GM15510 (cell line): ENCODE results near the gene MSANTD2.

Experiments
- POLR2A ChIP-seq: IDR thresholded peaks from 3 replicates; pipeline ENCODE4 v1.6.1; 2011; ENCODE audit warnings: borderline replicate concordance; ENCODE audit not compliant: insufficient read length; ENCODE audit errors: extremely low read depth

Gene MSANTD2

DNA sequence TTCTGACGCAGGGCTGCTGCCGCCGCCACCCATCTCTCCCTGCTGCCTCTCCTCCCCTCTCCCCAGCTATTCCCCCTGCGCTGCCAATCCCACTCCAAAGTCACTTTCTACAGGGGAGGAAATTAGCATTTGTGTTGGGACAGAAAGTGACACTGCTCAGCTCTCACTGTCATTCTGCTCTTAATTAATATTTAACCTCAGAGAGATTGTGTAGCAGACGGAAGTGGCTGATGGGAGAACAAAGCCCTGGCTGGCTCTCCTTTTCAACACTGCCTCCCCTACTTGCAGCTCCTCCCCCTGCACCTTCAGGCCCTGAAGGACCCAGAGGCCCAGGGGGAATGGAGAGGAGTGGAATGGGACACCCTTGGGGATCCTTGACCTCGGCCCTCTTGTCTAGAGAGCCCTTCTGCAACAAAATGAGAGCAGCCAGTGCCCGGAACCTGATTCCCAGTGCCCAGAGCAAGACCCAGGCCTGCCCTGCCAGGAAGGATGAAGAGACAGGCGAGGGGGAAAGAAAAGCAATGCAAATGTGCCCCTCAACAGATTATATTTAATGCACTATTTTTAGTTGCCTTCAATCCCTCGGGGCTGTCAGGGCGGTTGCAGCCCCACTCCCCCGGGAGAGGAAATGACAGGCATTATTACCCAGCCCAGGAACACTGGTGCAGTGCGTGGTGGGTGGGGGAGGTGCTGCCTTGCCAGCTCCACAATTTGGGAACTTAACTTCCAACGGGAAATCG lies 75.1 kb downstream of the MSANTD2 start:
- no peak for TF ChIP-seq POLR2A

DNA sequence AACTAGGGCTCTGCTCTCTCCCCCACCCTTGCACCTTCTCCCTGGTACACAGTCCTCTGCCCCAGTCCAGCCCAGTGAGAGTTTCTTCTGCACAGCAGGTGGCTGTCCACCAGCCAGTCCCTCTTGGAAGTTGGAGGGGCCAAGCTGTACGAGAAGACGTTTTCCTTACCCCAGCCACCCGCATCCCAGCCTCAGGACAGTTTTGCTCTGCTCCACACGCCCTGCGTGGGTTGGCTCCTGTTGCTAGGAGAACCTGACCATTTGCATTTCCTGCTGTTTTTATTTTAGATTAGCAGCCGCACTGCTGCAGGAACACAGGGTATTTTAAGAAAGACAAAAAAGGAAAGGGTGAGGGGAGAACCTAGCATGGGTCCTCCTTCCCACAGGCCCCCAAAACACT lies 78.0 kb downstream of the MSANTD2 start:
- TF ChIP-seq POLR2A: no peak

DNA sequence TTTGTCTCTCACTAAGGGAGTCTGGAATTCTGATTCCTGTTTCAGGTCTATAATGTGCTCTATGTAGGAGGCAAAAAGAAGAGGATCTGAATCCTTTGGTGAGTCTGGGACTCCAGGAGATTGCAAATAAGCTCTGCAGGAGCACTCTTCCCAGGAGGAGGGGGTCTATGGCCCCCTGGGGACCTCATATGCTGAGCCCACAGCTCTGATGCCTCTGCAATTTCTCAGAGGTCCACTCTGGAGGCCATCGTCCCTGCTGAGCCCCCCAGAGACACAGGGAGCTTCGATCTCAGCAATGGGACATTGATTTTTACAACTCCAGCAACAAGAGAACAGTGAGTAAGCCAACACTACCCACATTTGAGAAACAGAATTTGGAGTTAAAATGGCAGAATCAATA lies 80.7 kb downstream of the MSANTD2 start:
- TF ChIP-seq POLR2A: no peak

DNA sequence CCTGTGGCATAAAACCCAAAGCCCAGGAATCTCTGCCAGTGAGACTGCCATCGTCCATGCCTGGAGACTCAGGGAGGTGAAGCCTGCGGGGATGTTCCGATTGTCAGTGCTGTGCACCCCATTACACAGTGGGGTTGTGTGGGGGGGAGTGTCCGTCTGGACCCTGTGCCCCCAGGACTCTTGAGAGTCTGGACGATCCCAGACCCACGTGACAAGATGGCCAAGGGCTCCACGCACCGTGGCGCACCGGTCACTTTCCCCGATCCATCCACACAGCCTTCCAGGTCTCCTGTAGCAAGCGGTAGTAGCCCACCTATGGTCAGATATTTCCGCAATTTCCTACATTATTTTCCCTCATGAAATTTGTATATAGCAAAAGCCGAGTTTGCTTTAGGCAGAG lies 81.4 kb downstream of the MSANTD2 start:
- no peak for TF ChIP-seq POLR2A

DNA sequence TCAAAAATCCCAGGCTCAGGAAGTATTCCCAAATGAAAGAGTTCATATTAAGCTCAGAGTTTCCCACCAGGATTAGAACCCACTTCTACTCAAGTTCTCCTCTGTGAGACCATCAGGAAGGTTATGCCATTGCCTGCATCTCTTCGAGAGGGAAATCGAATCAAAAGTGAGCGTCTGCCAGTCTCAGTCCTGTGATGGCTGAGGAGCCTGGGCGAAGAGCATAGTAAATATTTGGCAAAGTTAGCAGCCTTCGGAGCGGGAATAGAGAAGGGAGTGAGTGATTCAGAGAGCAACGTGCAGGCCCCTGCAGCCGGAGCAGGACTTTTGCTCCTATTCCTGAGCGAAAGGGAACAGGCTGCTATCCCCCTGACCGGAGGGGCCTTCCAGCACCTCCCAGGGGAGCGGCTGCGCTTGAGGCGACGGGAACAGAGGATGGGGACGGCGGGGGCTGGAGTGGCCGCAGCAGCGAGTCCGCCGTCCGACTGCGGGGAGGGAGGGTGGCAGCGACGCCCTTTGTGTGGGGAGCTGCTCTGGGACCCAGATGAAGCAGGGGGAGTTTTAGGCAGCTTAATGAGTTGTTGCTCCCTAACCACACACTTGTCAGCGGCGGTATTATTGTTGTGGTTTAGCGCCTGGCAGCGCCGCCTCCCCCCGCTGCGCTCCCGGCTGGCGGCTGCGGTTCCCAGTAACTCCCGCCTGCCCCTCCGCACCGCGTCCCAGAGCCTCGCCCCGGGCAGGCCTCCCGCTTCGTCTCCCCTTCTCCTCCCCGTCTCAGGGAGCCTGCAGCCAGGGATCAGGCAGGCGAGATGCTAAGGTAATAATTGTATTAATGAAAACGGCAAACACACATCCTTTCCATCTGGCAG lies 82.2 kb downstream of the MSANTD2 start:
- TF ChIP-seq POLR2A: no peak

DNA sequence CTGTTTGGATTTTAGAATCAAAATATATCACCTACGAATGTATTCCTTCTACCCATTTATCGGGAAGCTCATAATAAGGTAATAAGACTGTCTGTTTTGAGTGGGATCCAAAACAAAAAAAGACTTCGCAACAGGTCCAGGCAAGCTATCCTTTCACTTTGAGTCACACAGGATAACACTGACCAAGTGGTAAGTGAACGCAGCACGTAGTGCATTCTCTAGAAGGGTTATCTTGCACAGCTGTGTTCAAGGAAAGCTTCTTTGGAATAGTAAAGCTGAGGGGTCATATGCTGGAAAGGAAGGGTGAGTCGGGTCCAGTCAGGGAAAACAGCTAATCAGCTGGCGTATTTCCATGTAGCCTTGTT lies 82.8 kb downstream of the MSANTD2 start:
- TF ChIP-seq POLR2A: no peak

DNA sequence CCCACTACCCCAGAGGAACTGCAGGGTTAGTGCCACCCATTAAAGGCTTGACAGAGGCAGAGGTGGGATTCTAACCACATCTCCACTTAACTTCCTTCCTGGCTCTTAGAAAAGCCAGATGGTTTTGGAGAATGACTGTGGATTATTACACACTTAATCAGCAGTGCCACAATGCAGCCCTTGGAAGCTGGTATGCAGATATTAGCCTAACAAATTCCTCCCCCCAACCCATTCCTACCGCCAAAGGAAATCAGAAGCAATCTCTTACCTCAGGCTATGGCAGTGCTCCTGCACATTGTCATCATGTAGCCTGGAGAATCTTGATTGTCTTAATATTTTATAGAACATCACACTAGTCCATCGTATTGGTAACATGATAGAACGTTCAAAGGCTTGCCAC lies 83.6 kb downstream of the MSANTD2 start:
- TF ChIP-seq POLR2A: no peak
